Measurements from ENCODE around the gene SBNO2.

Gene SBNO2

DNA sequence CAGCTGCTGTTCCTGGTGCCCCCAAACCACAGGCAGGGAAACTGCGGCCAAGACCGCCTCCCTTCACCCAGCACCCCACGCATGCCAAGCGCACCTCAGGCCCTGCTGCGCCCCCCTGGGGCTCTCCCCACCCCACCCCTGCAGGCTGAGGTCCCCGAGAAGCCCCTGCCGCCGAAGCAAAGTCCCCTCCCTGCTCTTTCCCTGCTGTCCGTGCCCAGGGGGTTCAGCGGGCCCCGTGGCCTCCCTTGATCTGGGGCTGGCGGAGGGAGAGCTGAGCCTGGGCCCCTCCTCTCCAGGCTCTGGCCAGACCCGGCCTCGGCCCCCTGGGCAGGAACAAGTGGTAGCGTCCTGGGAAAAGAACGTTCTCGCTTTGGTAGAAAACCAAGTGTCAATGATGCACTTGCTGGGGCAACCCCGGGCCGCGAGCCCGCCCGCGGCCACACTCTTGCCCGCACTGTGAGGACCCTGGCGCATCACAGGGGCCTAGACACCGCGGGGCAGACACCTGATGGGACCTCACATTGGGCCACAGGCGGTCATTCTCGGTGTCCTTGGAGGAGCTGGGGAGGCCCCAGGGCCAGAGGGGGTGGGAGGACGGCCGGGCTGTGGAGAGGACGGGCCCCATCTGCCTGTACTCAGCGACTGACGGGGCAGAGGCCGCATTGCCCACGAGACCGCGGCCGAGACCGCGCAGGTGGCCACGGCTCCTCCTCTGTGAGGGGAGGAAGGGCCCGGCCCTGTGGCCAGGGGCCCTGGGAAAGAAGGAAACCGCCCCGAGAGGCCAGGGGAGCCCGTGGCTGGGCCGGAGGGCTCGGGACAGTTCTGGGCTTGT lies 41.3 kb downstream of the SBNO2 start:
- peak; percentile 52 for TF ChIP-seq FOXP2 (optimal IDR thresholded peaks at IDR 0.05; ENCODE audit: borderline replicate concordance, extremely low read depth, extremely low read length, insufficient read depth)
- TF ChIP-seq, protein P1, sequence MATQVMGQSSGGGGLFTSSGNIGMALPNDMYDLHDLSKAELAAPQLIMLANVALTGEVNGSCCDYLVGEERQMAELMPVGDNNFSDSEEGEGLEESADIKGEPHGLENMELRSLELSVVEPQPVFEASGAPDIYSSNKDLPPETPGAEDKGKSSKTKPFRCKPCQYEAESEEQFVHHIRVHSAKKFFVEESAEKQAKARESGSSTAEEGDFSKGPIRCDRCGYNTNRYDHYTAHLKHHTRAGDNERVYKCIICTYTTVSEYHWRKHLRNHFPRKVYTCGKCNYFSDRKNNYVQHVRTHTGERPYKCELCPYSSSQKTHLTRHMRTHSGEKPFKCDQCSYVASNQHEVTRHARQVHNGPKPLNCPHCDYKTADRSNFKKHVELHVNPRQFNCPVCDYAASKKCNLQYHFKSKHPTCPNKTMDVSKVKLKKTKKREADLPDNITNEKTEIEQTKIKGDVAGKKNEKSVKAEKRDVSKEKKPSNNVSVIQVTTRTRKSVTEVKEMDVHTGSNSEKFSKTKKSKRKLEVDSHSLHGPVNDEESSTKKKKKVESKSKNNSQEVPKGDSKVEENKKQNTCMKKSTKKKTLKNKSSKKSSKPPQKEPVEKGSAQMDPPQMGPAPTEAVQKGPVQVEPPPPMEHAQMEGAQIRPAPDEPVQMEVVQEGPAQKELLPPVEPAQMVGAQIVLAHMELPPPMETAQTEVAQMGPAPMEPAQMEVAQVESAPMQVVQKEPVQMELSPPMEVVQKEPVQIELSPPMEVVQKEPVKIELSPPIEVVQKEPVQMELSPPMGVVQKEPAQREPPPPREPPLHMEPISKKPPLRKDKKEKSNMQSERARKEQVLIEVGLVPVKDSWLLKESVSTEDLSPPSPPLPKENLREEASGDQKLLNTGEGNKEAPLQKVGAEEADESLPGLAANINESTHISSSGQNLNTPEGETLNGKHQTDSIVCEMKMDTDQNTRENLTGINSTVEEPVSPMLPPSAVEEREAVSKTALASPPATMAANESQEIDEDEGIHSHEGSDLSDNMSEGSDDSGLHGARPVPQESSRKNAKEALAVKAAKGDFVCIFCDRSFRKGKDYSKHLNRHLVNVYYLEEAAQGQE (IDR thresholded peaks at IDR 0.05; ENCODE audit: insufficient read depth in 1 of 2, low read depth in 2 of 2, low read length in 2 of 2): no peak

DNA sequence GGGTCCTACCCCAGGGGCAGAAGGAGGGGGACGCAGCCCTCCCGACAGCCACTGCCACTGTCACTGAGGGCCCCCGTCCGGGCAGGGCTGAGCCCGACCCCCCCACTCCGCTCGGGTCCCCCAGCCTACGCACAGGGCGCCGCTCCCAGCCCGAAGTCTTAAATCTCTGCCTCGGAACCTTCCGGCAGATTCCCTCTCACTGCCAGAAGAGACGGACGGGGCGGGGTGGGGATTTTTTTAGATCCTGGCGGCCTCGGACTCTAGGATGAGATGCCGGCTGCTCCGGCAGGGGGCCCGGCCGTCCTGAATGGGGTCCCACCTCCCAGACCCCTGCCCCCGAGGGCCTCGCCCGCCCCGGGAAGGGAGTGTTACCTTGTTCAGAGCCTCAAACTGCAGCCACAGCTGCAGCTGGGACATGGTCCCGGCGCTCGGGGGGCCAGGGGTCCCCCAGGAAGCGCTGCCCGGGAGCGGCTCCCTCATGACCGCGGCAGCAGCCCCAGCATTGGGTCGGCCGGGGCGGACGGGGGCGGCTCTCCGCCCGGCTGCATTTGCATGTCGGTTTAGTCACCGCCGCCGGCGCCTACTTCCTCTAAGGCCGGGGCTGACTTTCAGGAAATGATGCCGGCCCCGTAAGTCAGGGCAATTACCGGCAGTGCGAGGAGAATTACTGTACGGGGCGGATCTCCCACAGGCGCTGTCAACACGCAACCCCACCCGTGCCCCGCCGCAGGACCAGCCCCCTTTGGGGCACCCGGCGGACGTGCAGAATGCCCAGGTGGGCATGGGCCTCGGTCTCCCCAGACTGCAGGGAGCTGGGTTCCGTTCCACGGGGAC lies 42.1 kb downstream of the SBNO2 start:
- TF ChIP-seq TAF1 (IDR thresholded peaks at IDR 0.05; ENCODE audit: borderline replicate concordance, insufficient read depth, low read length) (0 out of 2 replicates have a peak, but pooled peaks have one; percentile 17), SIN3A (IDR thresholded peaks at IDR 0.05; ENCODE audit: borderline replicate concordance, insufficient read depth, low read length) (no peak), FOXP2 (optimal IDR thresholded peaks at IDR 0.05; ENCODE audit: borderline replicate concordance, extremely low read depth, extremely low read length, insufficient read depth) (peak; percentile 93), POLR2AphosphoS5 (IDR thresholded peaks at IDR 0.05; ENCODE audit: low read depth, low read length) (0 out of 2 replicates have a peak, but pooled peaks have one; percentile 17)

DNA sequence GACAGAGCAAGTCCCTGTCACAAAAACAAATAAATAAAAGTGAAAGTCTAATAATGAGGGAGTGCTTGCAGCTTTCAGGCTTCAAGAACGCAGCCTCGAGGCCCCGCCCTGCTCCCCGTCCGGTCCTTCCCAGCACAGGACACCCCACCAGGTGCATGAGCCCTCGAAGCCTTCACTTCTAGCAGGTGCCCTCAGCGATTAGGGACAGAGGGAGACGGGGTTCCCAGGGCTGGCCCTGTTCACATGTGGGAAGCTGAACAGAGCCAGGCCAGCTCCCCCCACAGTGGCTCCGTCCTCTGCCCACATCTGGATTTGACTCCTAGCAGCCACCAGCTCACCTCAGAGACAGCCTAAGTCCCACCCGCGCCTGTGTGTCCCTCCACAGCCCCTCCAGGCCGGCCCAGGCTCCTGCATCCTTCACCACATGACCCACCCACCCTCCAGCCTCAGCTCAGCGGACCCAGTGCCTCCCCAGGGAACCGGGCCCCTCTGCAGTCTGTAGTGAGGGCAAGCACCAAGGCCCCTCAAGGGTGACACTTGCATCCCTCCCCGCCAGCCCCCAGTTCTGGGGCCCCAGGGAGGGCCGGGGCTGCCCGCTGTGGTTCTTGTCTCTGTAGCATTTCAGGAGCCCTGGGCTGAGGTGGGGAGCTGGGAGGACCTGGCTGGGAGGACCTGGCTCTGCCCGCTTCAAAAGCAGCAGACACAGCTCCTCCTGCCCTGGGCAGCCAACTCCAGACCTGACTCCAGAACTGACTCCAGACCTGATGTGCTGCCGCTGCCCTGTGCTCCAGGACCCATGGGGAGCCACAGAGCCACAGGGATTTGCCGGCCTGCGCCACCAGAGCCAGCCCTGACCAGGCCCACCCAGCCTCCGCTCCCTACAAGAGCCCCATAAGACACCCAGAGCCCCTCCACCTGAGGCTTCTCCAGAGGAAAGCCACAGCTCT lies 43.0 kb downstream of the SBNO2 start:
- TF ChIP-seq, protein P1 (IDR thresholded peaks at IDR 0.05; ENCODE audit: insufficient read depth in 1 of 2, low read depth in 2 of 2, low read length in 2 of 2): no peak
- no peak for TF ChIP-seq TAF1 (IDR thresholded peaks at IDR 0.05; ENCODE audit: borderline replicate concordance, insufficient read depth, low read length)

DNA sequence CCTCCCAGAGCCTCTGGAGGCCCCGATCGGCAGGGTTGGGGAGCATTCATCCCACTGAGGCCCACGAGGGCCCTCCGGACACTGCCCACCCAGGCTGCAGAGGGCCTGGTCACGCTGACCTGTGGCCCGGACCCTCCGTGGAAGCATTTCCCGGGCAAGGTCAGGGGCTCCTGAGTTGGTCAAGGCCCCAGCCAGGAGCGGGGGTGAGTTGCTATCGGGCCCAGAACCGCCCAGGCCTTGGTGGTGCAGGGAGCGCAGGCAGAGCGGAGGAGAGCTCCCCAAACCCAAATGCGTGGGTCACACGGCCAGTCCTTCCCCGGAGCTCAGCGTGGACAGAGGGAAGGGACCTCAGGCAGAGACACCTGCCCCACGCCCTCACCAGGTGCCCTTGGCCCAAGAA lies 44.5 kb downstream of the SBNO2 start:
- TF ChIP-seq TAF1 (IDR thresholded peaks at IDR 0.05; ENCODE audit: borderline replicate concordance, insufficient read depth, low read length) (no peak), SIN3A (IDR thresholded peaks at IDR 0.05; ENCODE audit: borderline replicate concordance, insufficient read depth, low read length) (no peak), FOXP2 (optimal IDR thresholded peaks at IDR 0.05; ENCODE audit: borderline replicate concordance, extremely low read depth, extremely low read length, insufficient read depth) (no peak), POLR2AphosphoS5 (IDR thresholded peaks at IDR 0.05; ENCODE audit: low read depth, low read length) (no peak)
- TF ChIP-seq, protein P1 (IDR thresholded peaks at IDR 0.05; ENCODE audit: insufficient read depth in 1 of 2, low read depth in 2 of 2, low read length in 2 of 2): no peak

DNA sequence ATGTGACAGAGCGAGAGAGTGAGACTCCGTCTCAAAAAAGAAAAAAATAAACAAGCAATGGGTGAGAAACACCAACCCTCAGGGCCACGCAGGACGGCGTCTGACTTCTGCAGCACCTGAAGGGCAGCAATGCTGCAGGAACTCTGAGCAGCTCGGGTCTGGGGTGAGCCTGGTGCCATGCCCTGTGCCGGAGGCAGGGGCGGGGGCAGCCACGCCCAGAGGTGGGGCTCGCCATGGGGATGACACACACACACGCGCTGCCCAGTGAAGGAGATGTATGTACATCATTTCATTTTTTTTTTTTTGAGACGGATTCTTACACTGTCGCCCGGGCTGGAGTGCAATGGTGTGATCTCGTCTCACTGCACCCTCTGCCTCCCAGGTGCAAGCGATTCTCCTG lies 46.0 kb downstream of the SBNO2 start:
- TF ChIP-seq, protein P1 (IDR thresholded peaks at IDR 0.05; ENCODE audit: insufficient read depth in 1 of 2, low read depth in 2 of 2, low read length in 2 of 2): no peak
- TF ChIP-seq POLR2AphosphoS5 (IDR thresholded peaks at IDR 0.05; ENCODE audit: low read depth, low read length) (no peak), SIN3A (IDR thresholded peaks at IDR 0.05; ENCODE audit: borderline replicate concordance, insufficient read depth, low read length) (no peak), TAF1 (IDR thresholded peaks at IDR 0.05; ENCODE audit: borderline replicate concordance, insufficient read depth, low read length) (no peak), FOXP2 (optimal IDR thresholded peaks at IDR 0.05; ENCODE audit: borderline replicate concordance, extremely low read depth, extremely low read length, insufficient read depth) (no peak)
